H9 (cell line): Measurements from ENCODE around the gene L1CAM. TPM values are rescaled to one million over a fixed set of nuclear protein-coding genes. Genes with fewer than 3 reads are reported as not detected.
A peak's percentile ranks its signal among the peaks of the same experiment; 100 is the strongest.

Experiments used
- DNase-seq: peaks from one replicate; pipeline ENCODE4 v3.0.0-alpha.2; 2017
- H2AFZ ChIP-seq: one replicate; pipeline ENCODE4 v1.6.1; 2013; ENCODE audit warnings: mild to moderate bottlenecking, low read length, control low read depth, moderate library complexity
- H2AK5ac ChIP-seq: 2 replicates; pipeline ENCODE4 v1.6.1; 2013; ENCODE audit warnings: low read length, control low read depth, mixed read lengths; ENCODE audit not compliant: insufficient read length
- H2BK120ac ChIP-seq: one replicate; pipeline ENCODE4 v1.6.1; 2013; ENCODE audit warnings: low read depth, mild to moderate bottlenecking, low read length, control low read depth, inconsistent platforms; ENCODE audit not compliant: poor library complexity, severe bottlenecking
- H2BK12ac ChIP-seq: 2 replicates; pipeline ENCODE4 v1.6.1; 2013; ENCODE audit warnings: low read length, control low read depth, mixed read lengths, low read depth; ENCODE audit not compliant: insufficient read length
- H2BK15ac ChIP-seq: 2 replicates; pipeline ENCODE4 v1.6.1; 2013; ENCODE audit warnings: low read depth, low read length, control low read depth
- H2BK20ac ChIP-seq: one replicate; pipeline ENCODE4 v1.6.1; 2013; ENCODE audit warnings: low read depth, mild to moderate bottlenecking, low read length, control low read depth, inconsistent platforms; ENCODE audit not compliant: poor library complexity, severe bottlenecking
- H2BK5ac ChIP-seq: 2 replicates; pipeline ENCODE4 v1.6.1; 2013; ENCODE audit warnings: low read length, control low read depth, mixed read lengths; ENCODE audit not compliant: insufficient read length
- H3K14ac ChIP-seq: 2 replicates; pipeline ENCODE4 v1.6.1; 2013; ENCODE audit warnings: low read length, control low read depth; ENCODE audit not compliant: insufficient read depth
- H3K18ac ChIP-seq: 2 replicates; pipeline ENCODE4 v1.6.1; 2013; ENCODE audit warnings: low read depth, mild to moderate bottlenecking, mixed read lengths, low read length, control low read depth; ENCODE audit not compliant: insufficient read length
- H3K23ac ChIP-seq: 2 replicates; pipeline ENCODE4 v1.6.1; 2013; ENCODE audit warnings: low read length, control low read depth, mixed read lengths, low read depth; ENCODE audit not compliant: insufficient read length
- H3K23me2 ChIP-seq: 2 replicates; pipeline ENCODE4 v1.6.1; 2013; ENCODE audit warnings: low read depth, mild to moderate bottlenecking, mixed read lengths, low read length, control low read depth; ENCODE audit not compliant: insufficient read length, poor library complexity, severe bottlenecking
- H3K27ac ChIP-seq: 2 replicates; pipeline ENCODE4 v1.5.1; 2013; ENCODE audit warnings: low read length, control low read depth, mixed read lengths, low read depth; ENCODE audit not compliant: insufficient read length
- H3K27me3 ChIP-seq: 2 replicates; pipeline ENCODE4 v1.6.1; 2013; ENCODE audit warnings: low read length, control low read depth, inconsistent platforms; ENCODE audit not compliant: insufficient read depth
- H3K4ac ChIP-seq: 2 replicates; pipeline ENCODE4 v1.6.1; 2013; ENCODE audit warnings: low read depth, mild to moderate bottlenecking, control low read depth, inconsistent platforms, low read length, moderate library complexity
- H3K4me1 ChIP-seq: 2 replicates; pipeline ENCODE4 v1.6.1; 2013; ENCODE audit warnings: low read length, control low read depth, inconsistent platforms; ENCODE audit not compliant: insufficient read depth
- H3K4me2 ChIP-seq: 2 replicates; pipeline ENCODE4 v1.6.1; 2013; ENCODE audit warnings: low read length, control low read depth, mixed read lengths; ENCODE audit not compliant: insufficient read length, insufficient read depth
- H3K56ac ChIP-seq: 2 replicates; pipeline ENCODE4 v1.6.1; 2013; ENCODE audit warnings: low read depth, mild to moderate bottlenecking, mixed read lengths, low read length, control low read depth; ENCODE audit not compliant: insufficient read length
- H3K79me1 ChIP-seq: 2 replicates; pipeline ENCODE4 v1.6.1; 2013; ENCODE audit warnings: low read depth, mild to moderate bottlenecking, moderate library complexity, low read length, control low read depth, inconsistent platforms; ENCODE audit not compliant: insufficient read depth, poor library complexity, severe bottlenecking
- H3K79me2 ChIP-seq: 2 replicates; pipeline ENCODE4 v1.6.1; 2013; ENCODE audit warnings: low read length, control low read depth, inconsistent platforms; ENCODE audit not compliant: insufficient read depth
- H3K9ac ChIP-seq: 2 replicates; pipeline ENCODE4 v1.6.1; 2013; ENCODE audit warnings: low read length, control low read depth, mixed read lengths; ENCODE audit not compliant: insufficient read length; ENCODE audit errors: extremely low read depth
- H3K9me3 ChIP-seq: one replicate; pipeline ENCODE4 v1.6.1; 2013; ENCODE audit warnings: low read depth, low read length, inconsistent platforms; ENCODE audit not compliant: control insufficient read depth
- H3T11ph ChIP-seq: one replicate; pipeline ENCODE4 v1.6.1; 2013; ENCODE audit warnings: mild to moderate bottlenecking, low read length, control low read depth, inconsistent platforms
- H4K20me1 ChIP-seq: one replicate; pipeline ENCODE4 v1.6.1; 2013; ENCODE audit not compliant: control insufficient read depth, insufficient read length, insufficient read depth
- H4K5ac ChIP-seq: 2 replicates; pipeline ENCODE4 v1.6.1; 2013; ENCODE audit warnings: low read depth, mild to moderate bottlenecking, mixed read lengths, low read length, control low read depth; ENCODE audit not compliant: insufficient read length
- H4K8ac ChIP-seq: replicated peaks from 2 replicates; pipeline ENCODE4 v1.6.1; 2013; ENCODE audit warnings: low read length, control low read depth, mixed read lengths, low read depth; ENCODE audit not compliant: insufficient read length
- H4K91ac ChIP-seq: 2 replicates; pipeline ENCODE4 v1.6.1; 2013; ENCODE audit warnings: low read depth, mild to moderate bottlenecking, moderate library complexity, mixed read lengths, low read length, control low read depth; ENCODE audit not compliant: insufficient read length
- H3K27ac Mint-ChIP-seq, 3 experiments: 2 replicates in 2 of 3; 3 replicates in 1 of 3; pipeline ENCODE4 v1.8.0; 2020 to 2021; ENCODE audit warnings: mixed read lengths in 3 of 3, mild to moderate bottlenecking in 1 of 3, moderate library complexity in 1 of 3
- H3K27me3 Mint-ChIP-seq: 2 replicates; pipeline ENCODE4 v1.8.0; 2021; ENCODE audit warnings: low read depth, mild to moderate bottlenecking, moderate library complexity, mixed read lengths
- H3K36me3 Mint-ChIP-seq, 3 experiments: 2 replicates in 2 of 3; 3 replicates in 1 of 3; pipeline ENCODE4 v1.8.0; 2020 to 2021; ENCODE audit warnings: low read depth in 3 of 3, mixed read lengths in 3 of 3; ENCODE audit not compliant: insufficient read depth in 1 of 3
- H3K4me1 Mint-ChIP-seq, 2 experiments: 2 replicates each; pipeline ENCODE4 v1.8.0; 2020; ENCODE audit warnings: mixed read lengths in 2 of 2
- H3K4me3 Mint-ChIP-seq, 2 experiments: 2 replicates in 1 of 2; 3 replicates in 1 of 2; pipeline ENCODE4 v1.8.0; 2020 to 2021; ENCODE audit warnings: mild to moderate bottlenecking in 2 of 2, mixed read lengths in 2 of 2, moderate library complexity in 1 of 2
- H3K9me3 Mint-ChIP-seq, 2 experiments: 2 replicates in 1 of 2; 3 replicates in 1 of 2; pipeline ENCODE4 v1.8.0; 2020; ENCODE audit warnings: mild to moderate bottlenecking in 2 of 2, mixed read lengths in 2 of 2, moderate library complexity in 1 of 2
- WGBS: extraction: QIAGEN DNeasy Blood & Tissue Kit; methylation state at CpG from one replicate; pipeline ENCODE4 v1.1.7; 2013; ENCODE audit warnings: missing lambda C conversion rate, low lambda C conversion rate, mixed read lengths; ENCODE audit not compliant: insufficient read length; ENCODE audit errors: extremely low coverage; 5-methylcytosine and 5-hydroxymethylcytosine counted together
- total RNA-seq: library from RNA; stranded (reverse); gene quantifications from 2 replicates; pipeline ENCODE4 v1.2.1, GENCODE V29; 2021
- TF ChIP-seq, protein P1 (sequence below): fragments of 200-600 bp; sonication (generic); conservative IDR thresholded peaks from 3 replicates; pipeline ENCODE4 v1.8.0; 2021; ENCODE audit warnings: antibody characterized with exemption, mild to moderate bottlenecking

The L1CAM gene
- total RNA-seq, 1 experiment from 2014 or later, result 22.7 TPM

DNA sequence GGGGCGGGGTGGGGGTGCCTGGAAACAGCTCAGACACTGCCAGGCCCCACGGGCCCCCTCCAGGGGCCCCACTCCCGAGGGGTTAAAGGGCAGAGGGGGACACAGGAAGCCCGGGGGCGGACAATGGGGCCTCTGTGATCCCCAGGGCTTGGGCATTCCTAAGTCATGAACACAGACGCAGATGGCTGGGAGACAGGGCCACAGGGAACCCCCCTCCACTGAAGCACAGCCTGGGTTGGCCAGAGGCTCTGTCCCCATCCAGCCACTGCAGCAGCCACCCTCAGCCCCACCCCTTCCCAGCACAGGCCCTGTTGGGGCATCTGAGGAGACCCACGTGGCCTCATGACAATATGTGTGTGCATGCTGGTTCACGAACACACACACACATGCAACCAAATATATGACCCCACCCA is 3.9 kb downstream of the L1CAM start:
- no peak overlapping the region for H3K23ac ChIP-seq
- no peak overlapping the region; a peak in 1 of 7 replicates for H3K27ac Mint-ChIP-seq
- H2AFZ ChIP-seq, result no peak overlapping the region
- peaks cover 48 to 68% of the 10 kb centered on the region in 2 experiments for H3K9me3 Mint-ChIP-seq
- H3K27me3 Mint-ChIP-seq, result peaks cover 31% of the 10 kb centered on the region
- no peak overlapping the region for H2BK15ac ChIP-seq
- DNase-seq, result no peak
- no peak overlapping the region for H4K8ac ChIP-seq
- no peak overlapping the region for H2BK12ac ChIP-seq
- H2BK5ac ChIP-seq, result no peak overlapping the region
- no peak overlapping the region for H3T11ph ChIP-seq
- no peak overlapping the region for H3K9ac ChIP-seq
- TF ChIP-seq, protein P1, sequence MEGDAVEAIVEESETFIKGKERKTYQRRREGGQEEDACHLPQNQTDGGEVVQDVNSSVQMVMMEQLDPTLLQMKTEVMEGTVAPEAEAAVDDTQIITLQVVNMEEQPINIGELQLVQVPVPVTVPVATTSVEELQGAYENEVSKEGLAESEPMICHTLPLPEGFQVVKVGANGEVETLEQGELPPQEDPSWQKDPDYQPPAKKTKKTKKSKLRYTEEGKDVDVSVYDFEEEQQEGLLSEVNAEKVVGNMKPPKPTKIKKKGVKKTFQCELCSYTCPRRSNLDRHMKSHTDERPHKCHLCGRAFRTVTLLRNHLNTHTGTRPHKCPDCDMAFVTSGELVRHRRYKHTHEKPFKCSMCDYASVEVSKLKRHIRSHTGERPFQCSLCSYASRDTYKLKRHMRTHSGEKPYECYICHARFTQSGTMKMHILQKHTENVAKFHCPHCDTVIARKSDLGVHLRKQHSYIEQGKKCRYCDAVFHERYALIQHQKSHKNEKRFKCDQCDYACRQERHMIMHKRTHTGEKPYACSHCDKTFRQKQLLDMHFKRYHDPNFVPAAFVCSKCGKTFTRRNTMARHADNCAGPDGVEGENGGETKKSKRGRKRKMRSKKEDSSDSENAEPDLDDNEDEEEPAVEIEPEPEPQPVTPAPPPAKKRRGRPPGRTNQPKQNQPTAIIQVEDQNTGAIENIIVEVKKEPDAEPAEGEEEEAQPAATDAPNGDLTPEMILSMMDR, result no peak
- no peak overlapping the region for H3K4me2 ChIP-seq
- peaks cover 4 to 10% (median 4%) of the 10 kb centered on the region in 3 experiments; a peak in 6 of 7 replicates for H3K36me3 Mint-ChIP-seq
- H3K4ac ChIP-seq, result no peak overlapping the region
- H3K27me3 ChIP-seq, result no peaks in the 10 kb centered on the region
- H3K23me2 ChIP-seq, result peaks cover 7% of the 10 kb centered on the region
- no peak overlapping the region for H2BK120ac ChIP-seq
- H3K18ac ChIP-seq, result no peak overlapping the region
- WGBS, result no CpG with 5 or more reads among the region's 8 CpGs
- no peaks in the 10 kb centered on the region for H4K20me1 ChIP-seq
- H3K4me1 ChIP-seq, result no peaks in the 10 kb centered on the region; the same call in none of the 2 replicates
- no peaks in the 10 kb centered on the region for H3K79me1 ChIP-seq
- H2BK20ac ChIP-seq, result no peak overlapping the region
- H2AK5ac ChIP-seq, result no peak overlapping the region
- H3K4me1 Mint-ChIP-seq, result peaks cover 29 to 56% of the 10 kb centered on the region in 2 experiments
- no peak overlapping the region; the same call in 1 of the 2 replicates for H3K14ac ChIP-seq
- H3K79me2 ChIP-seq, result no peaks in the 10 kb centered on the region
- no peak overlapping the region for H4K91ac ChIP-seq
- H3K56ac ChIP-seq, result no peak overlapping the region
- H3K9me3 ChIP-seq, result no peaks in the 10 kb centered on the region
- no peak overlapping the region for H3K27ac ChIP-seq
- H4K5ac ChIP-seq, result no peak overlapping the region
- H3K4me3 Mint-ChIP-seq, result peak overlapping the region in 1 of 2 experiments; percentile 32; a peak in 1 of 5 replicates
